NT2/D1 (cell line): ENCODE measurements around the gene INSIG1.

Experiments
- DNase-seq: peaks from one replicate; pipeline ENCODE4 v3.0.0-alpha.2; 2011; ENCODE audit warnings: low read depth, low spot score
- H3K27me3 ChIP-seq: 2 replicates; pipeline ENCODE4 v1.6.0; 2011; ENCODE audit warnings: mild to moderate bottlenecking; ENCODE audit not compliant: insufficient read length, insufficient read depth
- H3K36me3 ChIP-seq: 2 replicates; pipeline ENCODE4 v1.6.1; 2011; ENCODE audit warnings: mild to moderate bottlenecking, low read length, mixed read lengths; ENCODE audit not compliant: insufficient read depth, insufficient read length
- H3K4me1 ChIP-seq: 2 replicates; pipeline ENCODE4 v1.5.1; 2011; ENCODE audit not compliant: insufficient read depth, insufficient read length
- H3K4me3 ChIP-seq: 2 replicates; pipeline ENCODE4 v1.5.1; 2011; ENCODE audit warnings: low read depth; ENCODE audit not compliant: insufficient read length
- H3K9ac ChIP-seq: 2 replicates; pipeline ENCODE4 v1.6.0; 2011; ENCODE audit warnings: low read depth; ENCODE audit not compliant: insufficient read length
- H3K9me3 ChIP-seq: 2 replicates; pipeline ENCODE4 v1.5.1; 2011; ENCODE audit warnings: mild to moderate bottlenecking, low read length; ENCODE audit not compliant: insufficient read depth
- SUZ12 ChIP-seq: IDR thresholded peaks from 2 replicates; pipeline ENCODE4 v1.6.1; 2011; ENCODE audit not compliant: insufficient read length, insufficient read depth; ENCODE audit errors: extremely low read depth
- YY1 ChIP-seq: IDR thresholded peaks from 2 replicates; pipeline ENCODE4 v1.6.1; 2011; ENCODE audit not compliant: insufficient read length, insufficient read depth
- ZNF274 ChIP-seq: IDR thresholded peaks from 2 replicates; pipeline ENCODE4 v1.6.1; 2011; ENCODE audit warnings: mild to moderate bottlenecking, low read depth, low read length

Gene INSIG1

GRCh38 chr7:155267023-155267422 lies 30.7 kb upstream of the INSIG1 start:
- H3K4me1 ChIP-seq: no peaks in the 10 kb centered on the region
- no peak for TF ChIP-seq ZNF274
- TF ChIP-seq YY1: no peak
- TF ChIP-seq SUZ12: no peak
- no peaks in the 10 kb centered on the region for H3K36me3 ChIP-seq
- no peak overlapping the region for H3K9ac ChIP-seq
- H3K4me3 ChIP-seq: no peak overlapping the region
- H3K27me3 ChIP-seq: no peaks in the 10 kb centered on the region
- no peaks in the 10 kb centered on the region for H3K9me3 ChIP-seq
- no peak for DNase-seq

DNA sequence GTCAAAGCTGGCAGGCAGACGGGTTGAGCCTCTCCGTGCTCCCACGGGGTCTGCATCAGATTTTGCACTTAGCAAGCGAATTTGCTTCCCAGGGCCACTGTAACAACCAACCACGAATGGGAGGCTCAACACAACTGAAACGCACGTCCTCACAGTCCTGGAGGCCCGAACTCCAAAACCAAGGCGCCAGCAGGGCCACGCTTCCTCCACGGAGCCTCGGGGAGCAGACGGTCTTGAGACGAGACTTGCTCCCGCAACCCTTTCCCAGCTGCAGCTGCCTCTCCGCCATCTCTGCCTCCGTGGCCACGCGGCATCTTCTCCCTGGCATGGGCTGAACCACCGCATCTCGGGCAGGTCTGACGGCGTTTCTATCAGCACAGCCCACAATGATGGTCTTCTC lies 30.2 kb upstream of the INSIG1 start:
- Histone ChIP-seq H3K4me3 (no peak overlapping the region), H3K27me3 (no peaks in the 10 kb centered on the region), H3K9me3 (no peaks in the 10 kb centered on the region), H3K9ac (no peak overlapping the region), H3K4me1 (no peaks in the 10 kb centered on the region), H3K36me3 (no peaks in the 10 kb centered on the region)
- DNase-seq: no peak
- no peak for TF ChIP-seq ZNF274
- no peak for TF ChIP-seq SUZ12
- TF ChIP-seq YY1: no peak

- H3K36me3 ChIP-seq: no peaks in the 10 kb centered on the region
- no peaks in the 10 kb centered on the region for H3K4me1 ChIP-seq
- no peak overlapping the region for H3K9ac ChIP-seq
- no peak overlapping the region for H3K4me3 ChIP-seq
- DNase-seq: no peak
- no peaks in the 10 kb centered on the region for H3K9me3 ChIP-seq
- no peak for TF ChIP-seq SUZ12
- TF ChIP-seq YY1: no peak
- TF ChIP-seq ZNF274: no peak
- no peaks in the 10 kb centered on the region for H3K27me3 ChIP-seq
Measured at GRCh38 chr7:155268211-155268610, 29.5 kb upstream of the INSIG1 start.

- TF ChIP-seq YY1: no peak
- no peak for TF ChIP-seq ZNF274
- no peak for TF ChIP-seq SUZ12
- DNase-seq: no peak
- no peaks in the 10 kb centered on the region for H3K36me3 ChIP-seq
- H3K27me3 ChIP-seq: no peaks in the 10 kb centered on the region
- no peaks in the 10 kb centered on the region for H3K4me1 ChIP-seq
- H3K4me3 ChIP-seq: no peak overlapping the region
- no peaks in the 10 kb centered on the region for H3K9me3 ChIP-seq
- H3K9ac ChIP-seq: no peak overlapping the region
Measured at GRCh38 chr7:155268921-155269650, 28.6 kb upstream of the INSIG1 start.

- Histone ChIP-seq H3K9ac (no peak overlapping the region), H3K27me3 (no peaks in the 10 kb centered on the region), H3K4me1 (no peaks in the 10 kb centered on the region), H3K9me3 (no peaks in the 10 kb centered on the region), H3K4me3 (no peak overlapping the region), H3K36me3 (no peaks in the 10 kb centered on the region)
- no peak for TF ChIP-seq SUZ12
- TF ChIP-seq ZNF274: no peak
- TF ChIP-seq YY1: no peak
- DNase-seq: no peak
Measured at GRCh38 chr7:155269766-155270585, 27.7 kb upstream of the INSIG1 start.

GRCh38 chr7:155270861-155271260 lies 26.8 kb upstream of the INSIG1 start:
- TF ChIP-seq SUZ12: no peak
- TF ChIP-seq YY1: no peak
- no peak for TF ChIP-seq ZNF274
- no peak overlapping the region for H3K4me3 ChIP-seq
- DNase-seq: no peak
- no peaks in the 10 kb centered on the region for H3K9me3 ChIP-seq
- H3K36me3 ChIP-seq: no peaks in the 10 kb centered on the region
- no peaks in the 10 kb centered on the region for H3K27me3 ChIP-seq
- H3K9ac ChIP-seq: no peak overlapping the region
- no peaks in the 10 kb centered on the region for H3K4me1 ChIP-seq

DNA sequence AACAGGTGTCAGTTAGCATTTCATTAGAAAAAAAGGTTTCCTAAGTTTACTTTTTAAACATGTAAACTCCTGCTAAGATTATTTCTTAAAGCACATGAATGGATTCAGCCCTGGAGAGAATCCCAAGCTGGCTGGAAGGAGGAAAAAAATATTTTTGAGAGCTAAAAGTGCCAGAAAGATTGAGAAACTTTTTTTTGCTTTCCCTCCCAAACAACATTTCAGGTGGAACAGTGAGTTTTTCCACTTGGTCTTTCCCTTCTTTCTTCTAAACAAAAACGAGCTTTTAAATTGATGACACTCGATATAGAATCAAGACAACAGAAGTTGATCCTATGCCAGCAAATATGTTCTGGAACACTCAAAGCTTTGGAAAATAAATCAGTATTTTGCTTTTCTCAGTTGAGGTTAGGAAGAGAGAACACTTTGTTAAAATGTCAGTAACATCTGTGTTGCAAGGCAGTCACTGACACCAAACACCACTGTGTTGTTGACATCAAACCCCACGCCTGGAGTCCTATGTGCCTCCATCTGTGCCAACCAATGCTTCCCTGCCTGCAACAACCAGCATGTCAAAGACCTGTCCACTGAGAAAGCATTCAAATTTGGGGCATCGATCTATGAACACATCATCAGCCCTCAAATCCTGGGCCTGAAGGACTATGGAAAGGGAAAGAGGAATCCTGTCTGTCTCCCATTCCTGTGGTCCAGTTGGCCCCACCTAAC lies 22.9 kb upstream of the INSIG1 start:
- Histone ChIP-seq H3K9me3 (no peaks in the 10 kb centered on the region), H3K9ac (no peak overlapping the region), H3K4me1 (no peaks in the 10 kb centered on the region), H3K36me3 (no peaks in the 10 kb centered on the region), H3K27me3 (no peaks in the 10 kb centered on the region), H3K4me3 (no peak overlapping the region)
- TF ChIP-seq YY1 (no peak), ZNF274 (no peak), SUZ12 (no peak)
- no peak for DNase-seq
